HG03354 (cell line): ENCODE results near the gene SFMBT2.
"Not testable (repeated sequence)": the region's sequence is repeated elsewhere in the genome, so short reads cannot be mapped to it uniquely, and the experiment has no call there.

ENCODE experiments used
- ATAC-seq: cut with Tn5 transposase; IDR thresholded peaks from one replicate; pipeline ENCODE4 v1.9.1; 2021; ENCODE audit warnings: mild to moderate bottlenecking; ENCODE audit not compliant: unreplicated experiment, poor library complexity, severe bottlenecking

The SFMBT2 gene

GRCh38 chr10:7338469-7338868 lies 72.4 kb downstream of the SFMBT2 start:
- no peak for ATAC-seq

GRCh38 chr10:7337431-7338171 lies 73.2 kb downstream of the SFMBT2 start:
- ATAC-seq: peak; percentile 76

- no peak for ATAC-seq
These were observed 74.9 kb downstream of the SFMBT2 start for GRCh38 chr10:7335977-7336376.

GRCh38 chr10:7334642-7334964 lies 76.2 kb downstream of the SFMBT2 start:
- no peak for ATAC-seq

GRCh38 chr10:7333961-7334641 lies 76.7 kb downstream of the SFMBT2 start:
- no peak for ATAC-seq

GRCh38 chr10:7329219-7329618 lies 81.6 kb downstream of the SFMBT2 start:
- ATAC-seq: no peak

GRCh38 chr10:7327885-7328284 lies 82.9 kb downstream of the SFMBT2 start:
- ATAC-seq: no peak

GRCh38 chr10:7322623-7323022 lies 88.2 kb downstream of the SFMBT2 start:
- ATAC-seq: no peak

- no peak for ATAC-seq
These were observed 90.8 kb downstream of the SFMBT2 start for GRCh38 chr10:7320072-7320471.

- no peak for ATAC-seq
These were observed 91.2 kb downstream of the SFMBT2 start for GRCh38 chr10:7319632-7320031.

- peak; percentile 65 for ATAC-seq
These were observed 92.0 kb downstream of the SFMBT2 start for GRCh38 chr10:7318836-7319235.

- ATAC-seq: no peak
These were observed 92.9 kb downstream of the SFMBT2 start for GRCh38 chr10:7317786-7318446.

GRCh38 chr10:7316839-7317238 lies 94.0 kb downstream of the SFMBT2 start:
- no peak for ATAC-seq

GRCh38 chr10:7315906-7316305 lies 94.9 kb downstream of the SFMBT2 start:
- ATAC-seq: no peak

- no peak for ATAC-seq
These were observed 96.7 kb downstream of the SFMBT2 start for GRCh38 chr10:7314170-7314569.

GRCh38 chr10:7312488-7312857 lies 98.4 kb downstream of the SFMBT2 start:
- no peak for ATAC-seq

- not testable (repeated sequence) for ATAC-seq
These were observed 98.9 kb downstream of the SFMBT2 start for GRCh38 chr10:7311850-7312487.

GRCh38 chr10:7311218-7311849 lies 99.5 kb downstream of the SFMBT2 start:
- ATAC-seq: no peak

- ATAC-seq: no peak
These were observed 100.8 kb downstream of the SFMBT2 start for GRCh38 chr10:7310076-7310475.

- ATAC-seq: no peak
These were observed 102.0 kb downstream of the SFMBT2 start for GRCh38 chr10:7308826-7309225.
